OCI-M1 (cell line): ENCODE measurements around the gene HOXA5.

ENCODE experiments used
- DNase-seq: peaks from one replicate; lab custom pipeline; 2025; lab: John Stamatoyannopoulos, UW

HOXA5 gene

GRCh38 chr7:27094304-27095049 is 49.0 kb downstream of the HOXA5 start:
- no peak for DNase-seq

- no peak for DNase-seq
Observed at GRCh38 chr7:27093184-27093895, 50.1 kb downstream of the HOXA5 start.

- DNase-seq: no peak
Observed at GRCh38 chr7:27092819-27093110, 50.7 kb downstream of the HOXA5 start.

- DNase-seq: no peak
Observed at GRCh38 chr7:27091941-27092818, 51.3 kb downstream of the HOXA5 start.

- DNase-seq: no peak
Observed at GRCh38 chr7:27091105-27091504, 52.4 kb downstream of the HOXA5 start.
